ENCODE results near the gene PTBP3.

The PTBP3 gene

GRCh38 chr9:112186695-112187094, 146.7 kb downstream of the PTBP3 start:
- no peak for DNase-seq (ENCODE audit: extremely low spot score)
- CTCF ChIA-PET, result no interaction called here
- no peak for TF ChIP-seq TARDBP (IDR thresholded peaks at IDR 0.05)
- TF ChIP-seq ZNF384 (IDR thresholded peaks at IDR 0.05), result no peak
- no peak for TF ChIP-seq HDGF (IDR thresholded peaks at IDR 0.05; ENCODE audit: borderline replicate concordance)
- TF ChIP-seq SUZ12 (IDR thresholded peaks at IDR 0.05), result no peak
- TF ChIP-seq CTBP1 (IDR thresholded peaks at IDR 0.05; ENCODE audit: borderline replicate concordance), result no peak
- no peak for TF ChIP-seq SP1 (IDR thresholded peaks at IDR 0.05)
- no peak for TF ChIP-seq PKNOX1 (IDR thresholded peaks at IDR 0.05)
- no peak for TF ChIP-seq NFRKB (IDR thresholded peaks at IDR 0.05)
- TF ChIP-seq ARNT (IDR thresholded peaks at IDR 0.05), result no peak
- no peak for TF ChIP-seq LEF1 (IDR thresholded peaks at IDR 0.05; ENCODE audit: borderline replicate concordance)
- TF ChIP-seq BHLHE40 (IDR thresholded peaks at IDR 0.05; ENCODE audit: borderline replicate concordance), result no peak
- POLR2A ChIA-PET, result interaction anchor here (1.0 kb wide), 1 partner anchor 10 kb away, joined by 3 read pairs; no protein-coding TSS in a partner anchor

- ChIA-PET POLR2A (interaction anchor here (0.9 kb wide), 1 partner anchor 11 kb away, joined by 3 read pairs; no protein-coding TSS in a partner anchor), CTCF (no interaction called here)
- TF ChIP-seq PKNOX1 (IDR thresholded peaks at IDR 0.05) (no peak), TARDBP (IDR thresholded peaks at IDR 0.05) (no peak), HDGF (IDR thresholded peaks at IDR 0.05; ENCODE audit: borderline replicate concordance) (no peak), FOXK2 (IDR thresholded peaks at IDR 0.05) (no peak), SUZ12 (IDR thresholded peaks at IDR 0.05) (no peak), BHLHE40 (IDR thresholded peaks at IDR 0.05; ENCODE audit: borderline replicate concordance) (no peak), ELF4 (IDR thresholded peaks at IDR 0.05) (no peak), CTBP1 (IDR thresholded peaks at IDR 0.05; ENCODE audit: borderline replicate concordance) (no peak), NFRKB (IDR thresholded peaks at IDR 0.05) (no peak), SP1 (IDR thresholded peaks at IDR 0.05) (no peak), LEF1 (IDR thresholded peaks at IDR 0.05; ENCODE audit: borderline replicate concordance) (no peak), ZNF384 (IDR thresholded peaks at IDR 0.05) (no peak), ARNT (IDR thresholded peaks at IDR 0.05) (no peak), L3MBTL2 (conservative IDR thresholded peaks at IDR 0.05) (no peak), FOXM1 (IDR thresholded peaks at IDR 0.05; ENCODE audit: borderline replicate concordance) (no peak)
- no peak for DNase-seq (ENCODE audit: extremely low spot score)
Measured at GRCh38 chr9:112184946-112185345, 148.5 kb downstream of the PTBP3 start.

GRCh38 chr9:112184221-112184620, 149.2 kb downstream of the PTBP3 start:
- TF ChIP-seq PKNOX1 (IDR thresholded peaks at IDR 0.05) (no peak), HDGF (IDR thresholded peaks at IDR 0.05; ENCODE audit: borderline replicate concordance) (no peak), L3MBTL2 (conservative IDR thresholded peaks at IDR 0.05) (no peak), FOXM1 (IDR thresholded peaks at IDR 0.05; ENCODE audit: borderline replicate concordance) (no peak), NFRKB (IDR thresholded peaks at IDR 0.05) (no peak), ELF4 (IDR thresholded peaks at IDR 0.05) (no peak)
- DNase-seq (ENCODE audit: extremely low spot score), result no peak
- CTCF ChIA-PET, result no interaction called here
- POLR2A ChIA-PET, result interaction anchor here (0.9 kb wide), 1 partner anchor 10 kb away, joined by 3 read pairs; no protein-coding TSS in a partner anchor

- ChIA-PET CTCF (no interaction called here), POLR2A (interaction anchor here (1.0 kb wide), 1 partner anchor 20 kb away, joined by 3 read pairs; no protein-coding TSS in a partner anchor)
- no peak for TF ChIP-seq LEF1 (IDR thresholded peaks at IDR 0.05; ENCODE audit: borderline replicate concordance)
- no peak for TF ChIP-seq SUZ12 (IDR thresholded peaks at IDR 0.05)
- no peak for TF ChIP-seq L3MBTL2 (conservative IDR thresholded peaks at IDR 0.05)
- no peak for TF ChIP-seq HDGF (IDR thresholded peaks at IDR 0.05; ENCODE audit: borderline replicate concordance)
- TF ChIP-seq FOXA1 (IDR thresholded peaks at IDR 0.05), result no peak
- TF ChIP-seq ZNF384 (IDR thresholded peaks at IDR 0.05), result no peak
- TF ChIP-seq PKNOX1 (IDR thresholded peaks at IDR 0.05), result no peak
- no peak for TF ChIP-seq BHLHE40 (IDR thresholded peaks at IDR 0.05; ENCODE audit: borderline replicate concordance)
- TF ChIP-seq CTBP1 (IDR thresholded peaks at IDR 0.05; ENCODE audit: borderline replicate concordance), result no peak
- no peak for TF ChIP-seq FOXM1 (IDR thresholded peaks at IDR 0.05; ENCODE audit: borderline replicate concordance)
- DNase-seq (ENCODE audit: extremely low spot score), result no peak
Measured at GRCh38 chr9:112180387-112180881, 153.0 kb downstream of the PTBP3 start.

GRCh38 chr9:112179816-112180215, 153.6 kb downstream of the PTBP3 start:
- POLR2A ChIA-PET, result interaction anchor here (1.0 kb wide), 1 partner anchor 21 kb away, joined by 3 read pairs; no protein-coding TSS in a partner anchor
- TF ChIP-seq FOXM1 (IDR thresholded peaks at IDR 0.05; ENCODE audit: borderline replicate concordance) (no peak), TARDBP (IDR thresholded peaks at IDR 0.05) (no peak), L3MBTL2 (conservative IDR thresholded peaks at IDR 0.05) (no peak), ZNF384 (IDR thresholded peaks at IDR 0.05) (no peak), PKNOX1 (IDR thresholded peaks at IDR 0.05) (no peak), SP1 (IDR thresholded peaks at IDR 0.05) (no peak)
- CTCF ChIA-PET, result no interaction called here

More at GRCh38 chr9:112179816-112180215, 153.6 kb downstream of the PTBP3 start:
- no peak for DNase-seq (ENCODE audit: extremely low spot score)

Data from HEK293T (cell line).